HG02938 (cell line): Measurements from ENCODE around the gene SLC22A7.
"Not testable (repeated sequence)": the region's sequence is repeated elsewhere in the genome, so short reads cannot be mapped to it uniquely, and the experiment has no call there.

Experiments used
- ATAC-seq: cut with Tn5 transposase; IDR thresholded peaks from one replicate; pipeline ENCODE4 v1.9.1; 2021; ENCODE audit warnings: mild to moderate bottlenecking, moderate library complexity; ENCODE audit not compliant: unreplicated experiment

SLC22A7 gene

DNA sequence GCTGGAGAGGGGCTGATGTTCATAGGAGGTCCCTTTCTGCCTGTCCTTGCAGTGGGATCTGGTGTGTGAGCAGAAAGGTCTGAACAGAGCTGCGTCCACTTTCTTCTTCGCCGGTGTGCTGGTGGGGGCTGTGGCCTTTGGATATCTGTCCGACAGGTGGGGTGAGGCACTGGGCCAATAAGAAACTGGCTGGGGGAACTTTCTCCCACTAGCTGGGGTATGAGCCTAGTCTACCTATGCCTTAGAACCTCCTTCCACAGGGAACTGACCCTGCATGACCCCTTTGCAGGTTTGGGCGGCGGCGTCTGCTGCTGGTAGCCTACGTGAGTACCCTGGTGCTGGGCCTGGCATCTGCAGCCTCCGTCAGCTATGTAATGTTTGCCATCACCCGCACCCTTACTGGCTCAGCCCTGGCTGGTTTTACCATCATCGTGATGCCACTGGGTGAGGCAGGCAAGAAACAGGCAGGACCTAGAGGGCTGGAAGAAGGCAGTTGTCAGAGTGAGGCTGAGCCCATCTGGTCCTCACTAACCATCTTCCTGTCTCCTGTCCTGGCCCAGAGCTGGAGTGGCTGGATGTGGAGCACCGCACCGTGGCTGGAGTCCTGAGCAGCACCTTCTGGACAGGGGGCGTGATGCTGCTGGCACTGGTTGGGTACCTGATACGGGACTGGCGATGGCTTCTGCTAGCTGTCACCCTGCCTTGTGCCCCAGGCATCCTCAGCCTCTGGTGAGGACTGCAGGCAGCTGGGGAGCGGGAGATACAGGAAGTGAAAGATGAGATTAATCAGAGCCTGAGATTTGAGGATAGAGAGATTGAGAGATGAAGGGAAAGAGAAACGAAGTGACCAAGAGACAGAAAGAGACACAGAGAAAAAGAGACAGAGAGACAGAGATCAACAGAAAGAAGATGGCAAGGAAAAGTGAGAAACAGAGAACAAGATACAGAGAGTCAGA lies 1.6 kb downstream of the SLC22A7 start:
- ATAC-seq: no peak

DNA sequence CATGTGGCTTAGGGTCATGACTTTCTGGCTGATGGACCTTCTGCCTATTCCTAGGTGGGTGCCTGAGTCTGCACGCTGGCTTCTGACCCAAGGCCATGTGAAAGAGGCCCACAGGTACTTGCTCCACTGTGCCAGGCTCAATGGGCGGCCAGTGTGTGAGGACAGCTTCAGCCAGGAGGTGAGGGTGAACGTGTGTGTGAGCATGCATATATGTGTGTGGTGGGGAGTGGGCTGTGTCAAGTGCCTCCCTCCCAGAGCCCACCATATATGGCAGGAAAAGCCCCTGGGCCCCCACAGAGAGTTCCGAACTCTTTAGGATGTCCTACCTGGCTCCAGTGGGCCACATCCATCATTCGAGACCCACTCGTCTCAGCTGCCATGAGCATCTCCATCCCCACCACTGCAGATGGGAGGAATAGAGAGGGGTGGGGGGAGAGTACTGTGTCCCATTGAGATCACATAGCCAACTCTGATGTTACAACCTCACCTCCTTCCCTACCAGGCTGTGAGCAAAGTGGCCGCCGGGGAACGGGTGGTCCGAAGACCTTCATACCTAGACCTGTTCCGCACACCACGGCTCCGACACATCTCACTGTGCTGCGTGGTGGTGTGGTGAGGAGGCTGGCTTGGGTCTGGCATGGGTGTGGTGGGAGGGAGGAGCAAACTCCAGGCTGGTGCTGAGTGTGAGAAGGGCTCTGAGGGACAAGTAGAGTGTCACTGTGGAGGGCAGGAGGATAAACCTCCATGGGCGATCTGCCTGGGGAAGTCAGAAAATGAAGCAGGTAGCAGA lies 3.2 kb downstream of the SLC22A7 start:
- no peak for ATAC-seq

DNA sequence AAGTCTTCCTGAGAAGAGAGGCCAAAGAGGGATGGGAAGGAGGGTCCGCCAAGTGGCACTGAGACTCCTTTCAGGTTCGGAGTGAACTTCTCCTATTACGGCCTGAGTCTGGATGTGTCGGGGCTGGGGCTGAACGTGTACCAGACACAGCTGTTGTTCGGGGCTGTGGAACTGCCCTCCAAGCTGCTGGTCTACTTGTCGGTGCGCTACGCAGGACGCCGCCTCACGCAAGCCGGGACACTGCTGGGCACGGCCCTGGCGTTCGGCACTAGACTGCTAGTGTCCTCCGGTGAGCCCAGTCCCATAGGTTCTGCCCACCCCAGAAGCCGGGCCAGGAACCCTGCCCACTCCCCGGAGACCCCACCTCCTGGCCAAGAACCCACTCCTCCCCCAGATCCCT lies 4.1 kb downstream of the SLC22A7 start:
- no peak for ATAC-seq

DNA sequence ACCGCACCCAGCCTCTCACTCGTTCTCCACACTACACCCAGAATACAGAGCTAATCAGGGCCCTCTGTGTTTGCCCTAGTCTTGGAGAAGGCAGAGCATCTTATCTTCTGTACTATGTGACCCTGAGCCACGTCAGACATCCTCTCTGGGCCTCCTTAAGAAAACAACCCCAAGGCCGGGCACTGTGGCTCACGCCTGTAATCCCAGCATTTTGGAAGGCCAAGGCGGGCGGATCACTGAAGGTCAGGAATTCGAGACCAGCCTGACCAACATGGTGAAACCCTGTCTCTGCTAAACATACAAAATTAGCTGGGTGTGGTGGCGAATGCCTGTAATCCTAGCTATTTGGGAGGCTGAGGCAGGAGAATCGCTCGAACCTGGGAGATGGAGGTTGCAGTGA lies 4.9 kb downstream of the SLC22A7 start:
- ATAC-seq: not testable (repeated sequence)

DNA sequence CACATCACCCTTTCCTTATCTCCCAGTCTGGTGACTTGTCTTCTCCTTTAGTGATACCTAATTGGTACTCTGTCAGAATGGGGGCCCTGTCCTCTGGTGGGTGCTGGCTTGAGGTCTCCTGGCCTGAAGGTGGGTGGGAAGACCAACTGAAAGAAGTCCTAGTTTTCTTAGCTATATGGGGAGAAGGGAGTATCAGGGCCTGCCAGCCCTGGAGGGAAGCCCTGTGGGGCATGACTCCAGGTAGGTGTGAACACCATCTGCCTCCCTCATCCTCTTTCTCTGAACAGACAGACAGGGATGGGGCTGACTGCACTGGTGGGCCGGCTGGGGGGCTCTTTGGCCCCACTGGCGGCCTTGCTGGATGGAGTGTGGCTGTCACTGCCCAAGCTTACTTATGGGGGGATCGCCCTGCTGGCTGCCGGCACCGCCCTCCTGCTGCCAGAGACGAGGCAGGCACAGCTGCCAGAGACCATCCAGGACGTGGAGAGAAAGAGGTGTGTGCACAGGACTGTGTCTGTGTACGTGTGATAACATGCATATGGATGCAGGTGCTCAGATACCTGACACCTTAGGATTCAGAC lies 5.8 kb downstream of the SLC22A7 start:
- ATAC-seq: no peak

DNA sequence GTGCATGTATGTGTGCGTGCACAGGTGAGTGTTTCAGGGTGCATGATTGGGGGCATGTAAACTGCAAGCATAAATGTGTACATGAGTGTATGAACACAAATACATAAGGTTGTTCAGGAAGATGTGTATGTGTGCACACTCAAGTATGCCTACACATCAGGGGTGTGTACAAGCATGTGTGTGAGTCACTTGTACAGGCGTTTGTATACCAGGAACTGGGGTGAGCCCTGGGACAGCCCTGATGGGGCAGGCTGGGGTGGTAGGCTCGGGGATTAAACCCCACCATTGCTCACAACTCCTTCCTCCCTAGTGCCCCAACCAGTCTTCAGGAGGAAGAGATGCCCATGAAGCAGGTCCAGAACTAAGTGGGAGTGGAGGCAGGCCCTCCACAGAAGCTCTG lies 6.3 kb downstream of the SLC22A7 start:
- no peak for ATAC-seq

DNA sequence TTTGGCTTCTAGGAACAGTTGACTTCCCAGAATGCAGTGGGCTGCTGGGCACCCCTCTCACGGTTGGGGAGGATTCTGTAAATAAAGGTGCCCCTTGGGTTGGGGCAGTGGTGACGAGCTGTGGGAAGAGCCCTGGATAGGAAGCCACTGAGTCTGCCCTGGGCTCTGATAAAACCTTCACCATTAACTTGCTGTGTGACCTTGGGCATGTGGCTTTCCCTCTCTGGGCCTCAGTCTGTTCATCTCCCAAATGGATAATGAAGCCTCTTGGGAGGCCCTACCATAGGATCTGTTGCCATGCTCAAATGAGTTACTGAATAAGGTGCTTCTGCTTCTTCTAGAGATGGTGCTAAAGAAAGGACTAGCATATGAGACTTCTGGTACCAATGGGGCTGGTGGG lies 6.8 kb downstream of the SLC22A7 start:
- ATAC-seq: no peak

DNA sequence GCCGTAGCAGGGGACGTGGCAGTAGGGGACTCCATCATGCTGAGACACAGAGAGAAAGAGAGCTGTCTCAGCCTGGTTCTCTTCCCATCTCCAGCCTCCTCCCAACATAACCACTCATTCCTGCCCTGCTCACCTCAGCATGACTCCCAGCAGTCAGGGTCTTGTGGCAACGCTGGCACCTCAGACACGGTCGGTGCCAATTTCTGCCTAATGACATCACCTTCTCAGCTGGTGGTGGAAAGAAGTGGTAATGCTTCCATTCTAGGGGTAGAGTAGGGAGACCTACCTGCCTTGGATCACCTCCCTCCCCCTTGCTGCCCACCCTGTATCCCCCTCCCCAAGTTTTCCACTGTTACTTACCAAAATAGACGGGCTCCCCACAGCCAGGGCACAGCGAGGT lies 8.0 kb downstream of the SLC22A7 start:
- no peak for ATAC-seq

DNA sequence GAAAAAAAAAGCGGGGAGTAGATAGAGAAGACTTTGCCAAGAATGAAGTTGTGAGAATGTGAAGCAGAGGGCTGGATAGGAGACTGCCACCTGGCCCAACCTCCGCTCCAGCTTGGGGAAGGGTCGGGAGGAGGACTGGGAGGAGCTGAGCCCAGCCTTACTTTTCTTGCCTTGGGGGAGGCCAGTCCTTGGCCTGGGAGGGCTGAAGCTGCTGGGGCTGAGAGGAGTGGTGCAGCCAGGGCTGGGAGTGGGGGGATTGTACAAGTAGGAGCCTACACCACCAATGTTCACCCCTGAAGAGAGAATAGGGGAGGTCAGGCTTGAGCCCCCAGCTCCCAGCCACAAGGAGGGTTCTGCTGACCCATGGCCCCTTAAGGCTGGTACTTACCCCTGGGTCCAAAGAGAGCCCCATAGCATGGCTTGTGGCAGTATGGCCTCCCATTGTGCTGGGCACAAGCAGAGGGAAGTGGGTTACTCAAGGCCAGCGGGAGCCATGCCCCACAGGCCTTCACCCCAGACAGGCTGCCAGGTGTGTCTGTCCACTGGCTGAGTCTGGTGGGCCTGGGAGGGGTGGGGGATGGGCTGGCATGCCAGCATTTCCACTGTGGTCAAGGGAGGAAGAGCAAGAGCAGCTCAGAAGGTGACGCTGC lies 9.5 kb downstream of the SLC22A7 start:
- ATAC-seq: no peak

DNA sequence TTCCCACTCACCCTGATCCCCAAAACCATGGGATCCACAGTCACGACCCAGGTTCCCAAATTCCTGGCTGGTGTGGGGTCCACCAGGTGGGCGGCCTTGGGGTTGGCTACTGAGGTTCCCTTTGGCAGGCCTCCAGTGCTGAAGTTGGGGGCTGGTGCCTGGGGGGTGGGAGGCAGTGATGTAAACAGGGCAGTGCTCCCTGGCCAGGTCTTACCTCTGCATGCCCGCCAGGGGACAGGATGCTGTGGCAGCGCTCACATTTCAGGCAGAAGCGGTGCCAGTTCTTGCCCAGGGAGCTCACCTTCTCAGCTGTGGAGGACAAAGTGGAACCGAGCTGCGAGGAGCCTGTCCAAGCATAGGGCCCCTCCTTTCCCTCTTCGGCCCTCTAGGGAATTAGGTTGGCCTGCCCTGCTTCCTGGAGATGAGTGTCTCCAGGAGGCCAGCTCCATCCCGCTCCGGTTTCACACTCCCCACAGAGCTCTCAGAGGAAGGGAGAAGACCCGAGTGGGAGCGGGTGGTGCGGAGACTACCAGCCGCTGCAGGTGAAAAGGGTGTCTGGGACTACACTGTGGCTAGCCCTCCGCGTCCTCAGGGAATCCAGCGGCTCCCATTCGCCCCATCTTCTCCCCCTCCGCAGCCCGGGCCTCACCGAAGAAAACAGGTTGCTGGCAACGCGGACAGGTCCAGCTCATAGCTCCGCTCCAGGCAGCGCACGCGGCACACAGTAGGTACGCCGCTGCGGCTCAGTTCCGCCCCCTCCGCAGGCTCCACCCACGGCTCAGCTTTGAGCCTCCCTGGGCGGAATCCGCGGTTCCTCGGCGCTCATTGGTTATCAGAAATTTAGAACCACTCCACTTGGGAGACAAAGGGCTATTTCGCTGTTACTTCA lies 10.3 kb downstream of the SLC22A7 start, which contains the start of gene CRIP3:
CRIP3 (minus strand) TSS at position 726 of the 889 bp plus-strand sequence; CDS start at position 692, 34 bp downstream.
- ATAC-seq: no peak

DNA sequence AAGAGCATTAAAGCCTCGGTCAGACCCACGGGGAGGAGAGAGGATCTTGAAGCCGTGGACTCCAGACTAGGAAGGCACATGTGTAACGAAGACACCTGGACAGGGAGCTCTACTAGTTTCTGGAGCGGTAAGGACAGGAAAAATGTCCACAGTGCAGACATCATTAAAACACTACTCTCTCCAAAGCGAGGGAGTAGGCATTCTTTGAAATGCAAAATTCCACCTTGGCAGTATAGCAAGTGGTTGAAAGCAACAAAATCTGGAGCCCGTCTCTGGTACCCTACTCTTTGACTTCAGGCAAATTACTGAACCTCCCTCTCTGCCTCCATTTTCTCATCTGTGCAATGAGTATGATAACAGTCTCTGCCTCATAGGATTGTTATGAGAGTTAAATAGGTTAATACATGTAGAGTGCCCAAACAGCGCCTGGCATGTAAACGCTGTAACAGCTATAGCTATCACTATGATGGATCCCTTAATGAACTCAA lies 11.0 kb downstream of the SLC22A7 start:
- no peak for ATAC-seq

DNA sequence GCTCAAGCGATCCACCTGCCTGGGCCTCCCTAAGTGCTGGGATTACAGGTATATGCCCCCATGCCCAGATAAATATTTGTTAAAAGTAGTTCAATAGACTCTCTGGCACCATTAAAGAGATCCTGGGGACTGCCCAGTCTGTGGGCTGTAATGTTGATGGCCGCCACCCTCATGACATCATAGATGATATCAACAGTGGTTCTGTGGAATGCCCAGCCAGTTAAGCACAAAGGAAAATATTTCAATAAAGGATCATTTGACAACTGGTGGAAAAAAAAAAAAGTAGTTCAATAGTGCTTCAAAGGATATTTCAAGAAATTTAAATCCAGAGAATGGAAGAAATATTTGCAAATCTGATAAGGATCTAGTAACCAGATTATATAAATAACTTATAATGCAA lies 12.1 kb downstream of the SLC22A7 start:
- ATAC-seq: no peak

DNA sequence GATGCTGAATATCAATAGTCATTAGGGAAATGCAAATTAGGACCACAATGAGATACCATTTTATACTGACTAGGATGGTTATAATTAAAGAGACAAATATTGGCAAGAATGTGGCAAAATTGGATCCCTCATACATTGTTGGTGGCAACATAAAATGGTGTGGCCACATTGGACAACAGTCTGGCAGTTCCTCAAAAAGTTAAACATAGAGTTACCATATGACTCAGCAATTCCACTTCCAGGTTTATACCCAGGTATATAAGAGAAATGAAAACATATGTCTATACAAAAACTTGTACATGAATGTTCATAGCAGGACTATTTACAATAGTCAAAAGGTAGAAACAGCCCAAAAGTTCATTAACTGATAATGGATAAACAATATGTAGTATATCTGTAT lies 12.6 kb downstream of the SLC22A7 start:
- no peak for ATAC-seq

DNA sequence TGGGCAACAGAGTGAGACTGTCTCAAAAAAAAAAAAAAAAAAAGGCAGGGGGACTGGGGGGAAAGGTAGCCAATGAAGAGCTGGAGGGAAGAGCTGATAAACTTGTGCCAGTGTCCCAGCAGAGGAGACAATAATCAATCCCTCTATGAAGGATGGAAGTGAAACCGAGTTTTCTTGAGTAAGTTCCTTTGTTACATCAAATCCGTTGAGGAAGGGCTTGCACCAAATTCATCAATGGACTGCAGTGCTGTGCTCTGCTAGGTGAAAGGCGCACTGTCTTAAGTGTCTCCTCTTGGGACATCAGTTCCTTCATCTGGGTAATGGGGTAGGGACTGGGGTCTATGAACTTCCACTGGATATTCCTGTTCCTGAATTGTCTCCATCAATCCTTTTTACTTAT lies 13.6 kb downstream of the SLC22A7 start:
- ATAC-seq: no peak

DNA sequence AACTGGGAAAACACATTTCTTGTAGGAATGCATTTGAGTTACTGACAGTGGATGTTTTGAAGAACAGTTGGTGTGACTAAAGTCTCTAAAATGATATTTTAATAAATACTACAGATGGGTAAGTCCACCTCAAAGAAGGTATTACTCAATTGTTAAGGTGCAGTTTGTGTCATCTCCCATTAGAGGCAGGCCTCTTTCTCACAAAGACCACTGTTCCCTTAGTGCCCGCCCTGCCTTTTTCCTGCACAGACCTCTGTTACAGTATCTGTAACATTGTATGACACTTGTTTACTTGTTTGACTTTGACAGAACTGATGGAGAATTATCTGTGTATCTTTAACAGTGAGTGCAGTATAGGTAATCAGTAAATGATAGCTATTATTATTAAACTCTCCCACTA lies 15.8 kb downstream of the SLC22A7 start:
- no peak for ATAC-seq

DNA sequence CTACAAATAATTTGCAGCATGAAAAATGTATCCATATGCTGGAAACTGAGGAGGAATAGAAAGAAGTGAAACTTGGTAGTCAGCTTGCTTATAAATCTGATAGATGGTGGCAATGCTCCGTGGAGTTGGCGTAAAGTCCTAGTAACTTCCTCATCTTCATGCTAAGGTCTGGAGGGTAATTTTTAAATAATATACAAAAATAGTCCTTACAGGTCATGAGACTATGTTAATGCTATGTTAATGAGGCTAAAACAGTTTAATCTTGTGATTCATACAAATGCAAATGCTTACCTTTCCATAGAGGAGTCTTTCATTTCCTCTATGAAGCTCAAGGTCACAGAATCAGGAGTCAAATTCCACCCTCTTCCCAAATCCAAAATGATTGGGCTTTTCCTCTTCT lies 20.0 kb downstream of the SLC22A7 start:
- no peak for ATAC-seq

DNA sequence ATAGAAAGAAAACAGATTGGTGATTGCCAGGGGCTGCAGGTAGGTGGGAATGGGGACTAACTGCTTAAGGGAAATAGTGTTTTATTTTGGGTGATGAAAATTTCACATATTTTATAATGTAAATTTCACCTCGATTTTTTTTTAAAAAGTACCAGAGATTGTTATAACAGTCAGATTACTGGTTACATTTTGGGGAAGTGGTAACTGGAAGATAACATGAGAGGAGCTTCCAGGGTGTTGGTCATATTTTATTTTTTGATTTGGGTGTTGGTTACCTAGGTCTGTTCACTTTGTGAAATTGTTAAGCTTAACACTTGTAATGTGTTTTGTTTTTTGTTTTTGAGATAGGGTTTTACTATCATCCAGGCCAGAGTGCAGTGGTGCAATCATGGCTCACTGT lies 27.8 kb downstream of the SLC22A7 start:
- no peak for ATAC-seq

DNA sequence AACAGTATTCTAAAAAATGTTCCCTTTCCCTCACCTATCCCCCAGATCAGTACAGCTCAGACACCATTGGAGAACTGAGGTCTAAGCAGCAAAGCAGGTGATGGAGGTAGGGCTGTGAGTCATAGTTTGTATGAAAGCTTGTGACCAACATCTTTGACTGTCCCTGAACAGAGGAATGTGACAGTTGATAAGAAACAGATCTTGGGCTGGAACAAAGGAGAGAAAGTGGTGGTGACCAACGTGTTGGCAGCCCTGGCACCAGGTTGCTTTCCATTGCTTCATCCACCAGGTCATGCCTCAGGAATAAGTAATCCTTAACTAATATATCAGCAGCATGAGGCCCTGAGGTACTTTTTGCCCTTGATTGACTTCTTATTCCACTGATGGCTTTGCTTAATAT lies 30.5 kb downstream of the SLC22A7 start:
- ATAC-seq: no peak

DNA sequence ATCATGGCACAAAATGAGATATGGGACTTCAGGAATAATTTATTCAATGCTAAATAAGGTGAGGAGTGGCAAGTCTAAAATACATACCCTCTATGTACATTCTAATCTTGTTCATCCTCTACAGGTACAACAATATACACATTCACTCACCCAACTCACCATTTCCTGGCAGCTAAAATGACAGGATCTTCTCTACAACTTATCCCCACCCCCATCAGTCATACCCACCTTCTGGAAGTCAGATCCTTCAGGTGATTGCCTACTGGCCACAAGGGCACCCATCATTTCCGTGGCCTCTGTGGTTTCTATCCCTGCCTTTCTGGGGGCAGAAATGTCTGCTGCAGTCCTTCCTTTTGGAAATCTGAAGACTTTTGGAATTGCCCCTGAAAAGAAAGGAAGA lies 33.4 kb downstream of the SLC22A7 start:
- ATAC-seq: no peak

DNA sequence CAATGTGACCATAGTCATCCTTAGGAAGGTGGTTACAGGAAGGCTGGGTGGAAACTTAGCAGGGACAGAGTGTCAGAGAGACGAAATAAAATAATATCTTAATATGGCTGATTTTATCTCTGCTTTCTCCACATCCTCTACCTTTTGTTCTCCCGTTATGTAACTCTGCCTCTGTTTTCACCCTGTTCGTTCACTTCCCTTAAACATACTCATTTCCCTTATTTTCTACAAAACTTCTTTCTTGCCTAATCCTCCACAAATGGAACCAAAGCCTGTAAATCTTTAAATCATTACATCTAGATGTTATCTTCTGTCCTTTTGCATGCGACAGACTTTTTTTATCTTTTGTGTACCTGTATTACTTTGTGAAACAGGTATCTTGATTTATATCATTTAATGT lies 33.8 kb downstream of the SLC22A7 start:
- ATAC-seq: no peak
